ENCODE results near the gene KRTAP12-2. TPM values are rescaled to one million over a fixed set of nuclear protein-coding genes. Genes with fewer than 3 reads are reported as not detected.
"Not testable (repeated sequence)": the region's sequence is repeated elsewhere in the genome, so short reads cannot be mapped to it uniquely, and the experiment has no call there.

Gene KRTAP12-2
- total RNA-seq, 1 donor from 2014 or later = not detected

DNA sequence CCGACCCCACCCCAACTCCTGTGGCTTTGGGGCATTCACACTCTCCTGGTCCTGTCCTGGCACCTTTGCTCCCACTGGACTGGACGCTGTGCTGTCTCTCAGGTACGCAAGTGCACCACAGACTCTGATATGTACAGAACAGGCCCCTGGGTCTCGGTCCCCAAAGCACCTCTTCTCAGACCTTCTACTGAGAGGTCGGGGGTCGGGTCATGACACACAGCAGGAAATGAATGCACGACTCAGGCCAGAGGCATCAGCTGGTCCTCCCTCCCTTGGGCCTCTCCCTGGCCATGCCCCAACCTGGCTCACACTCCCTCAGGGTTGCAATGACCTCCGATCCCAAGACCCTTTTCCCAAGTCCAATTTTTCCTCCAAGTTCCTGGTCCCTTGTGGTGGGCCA, 28.5 kb upstream of the KRTAP12-2 start:
- H3K27me3 Mint-ChIP-seq (ENCODE audit: unreplicated experiment) = peaks cover 15% of the 10 kb centered on the region
- H3K9me3 Mint-ChIP-seq (ENCODE audit: unreplicated experiment) = peaks cover 15% of the 10 kb centered on the region
- H3K4me3 Mint-ChIP-seq (ENCODE audit: unreplicated experiment) = no peak overlapping the region
- TF ChIP-seq, protein P1, sequence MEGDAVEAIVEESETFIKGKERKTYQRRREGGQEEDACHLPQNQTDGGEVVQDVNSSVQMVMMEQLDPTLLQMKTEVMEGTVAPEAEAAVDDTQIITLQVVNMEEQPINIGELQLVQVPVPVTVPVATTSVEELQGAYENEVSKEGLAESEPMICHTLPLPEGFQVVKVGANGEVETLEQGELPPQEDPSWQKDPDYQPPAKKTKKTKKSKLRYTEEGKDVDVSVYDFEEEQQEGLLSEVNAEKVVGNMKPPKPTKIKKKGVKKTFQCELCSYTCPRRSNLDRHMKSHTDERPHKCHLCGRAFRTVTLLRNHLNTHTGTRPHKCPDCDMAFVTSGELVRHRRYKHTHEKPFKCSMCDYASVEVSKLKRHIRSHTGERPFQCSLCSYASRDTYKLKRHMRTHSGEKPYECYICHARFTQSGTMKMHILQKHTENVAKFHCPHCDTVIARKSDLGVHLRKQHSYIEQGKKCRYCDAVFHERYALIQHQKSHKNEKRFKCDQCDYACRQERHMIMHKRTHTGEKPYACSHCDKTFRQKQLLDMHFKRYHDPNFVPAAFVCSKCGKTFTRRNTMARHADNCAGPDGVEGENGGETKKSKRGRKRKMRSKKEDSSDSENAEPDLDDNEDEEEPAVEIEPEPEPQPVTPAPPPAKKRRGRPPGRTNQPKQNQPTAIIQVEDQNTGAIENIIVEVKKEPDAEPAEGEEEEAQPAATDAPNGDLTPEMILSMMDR (IDR thresholded peaks at IDR 0.05; ENCODE audit: partially characterized antibody, unreplicated experiment) = no peak
- H3K4me1 Mint-ChIP-seq (ENCODE audit: low read depth, unreplicated experiment) = peaks cover 20% of the 10 kb centered on the region
- no peak overlapping the region for H3K27ac Mint-ChIP-seq (ENCODE audit: unreplicated experiment)
- DNase-seq = no peak
- H3K36me3 Mint-ChIP-seq (ENCODE audit: unreplicated experiment) = peaks cover 25% of the 10 kb centered on the region

DNA sequence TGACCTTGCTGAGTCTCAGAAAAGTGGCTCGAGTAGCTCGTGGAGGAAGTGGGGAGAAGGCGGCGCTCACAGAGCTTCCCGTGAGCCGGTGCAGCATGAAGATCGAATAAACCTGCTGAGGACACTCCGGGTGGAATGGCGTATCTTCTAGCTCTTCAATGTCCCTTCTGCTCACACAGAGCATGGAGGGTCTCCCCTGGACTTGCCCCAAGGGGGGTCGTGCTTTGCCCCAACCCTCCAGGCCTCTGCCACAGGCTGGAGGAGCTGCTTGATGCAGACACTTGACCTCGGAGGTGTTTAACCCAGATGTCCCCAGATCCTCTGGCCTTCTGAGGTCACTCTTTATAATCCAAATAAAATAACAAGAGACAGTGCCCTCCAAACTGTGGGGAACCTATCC, 28.0 kb upstream of the KRTAP12-2 start:
- DNase-seq = no peak
- TF ChIP-seq, protein P1 (IDR thresholded peaks at IDR 0.05; ENCODE audit: partially characterized antibody, unreplicated experiment) = no peak
- Mint-ChIP-seq H3K36me3 (ENCODE audit: unreplicated experiment) (peaks cover 25% of the 10 kb centered on the region), H3K9me3 (ENCODE audit: unreplicated experiment) (peaks cover 15% of the 10 kb centered on the region), H3K27ac (ENCODE audit: unreplicated experiment) (no peak overlapping the region), H3K27me3 (ENCODE audit: unreplicated experiment) (peaks cover 15% of the 10 kb centered on the region), H3K4me1 (ENCODE audit: low read depth, unreplicated experiment) (peaks cover 20% of the 10 kb centered on the region), H3K4me3 (ENCODE audit: unreplicated experiment) (no peak overlapping the region)

DNA sequence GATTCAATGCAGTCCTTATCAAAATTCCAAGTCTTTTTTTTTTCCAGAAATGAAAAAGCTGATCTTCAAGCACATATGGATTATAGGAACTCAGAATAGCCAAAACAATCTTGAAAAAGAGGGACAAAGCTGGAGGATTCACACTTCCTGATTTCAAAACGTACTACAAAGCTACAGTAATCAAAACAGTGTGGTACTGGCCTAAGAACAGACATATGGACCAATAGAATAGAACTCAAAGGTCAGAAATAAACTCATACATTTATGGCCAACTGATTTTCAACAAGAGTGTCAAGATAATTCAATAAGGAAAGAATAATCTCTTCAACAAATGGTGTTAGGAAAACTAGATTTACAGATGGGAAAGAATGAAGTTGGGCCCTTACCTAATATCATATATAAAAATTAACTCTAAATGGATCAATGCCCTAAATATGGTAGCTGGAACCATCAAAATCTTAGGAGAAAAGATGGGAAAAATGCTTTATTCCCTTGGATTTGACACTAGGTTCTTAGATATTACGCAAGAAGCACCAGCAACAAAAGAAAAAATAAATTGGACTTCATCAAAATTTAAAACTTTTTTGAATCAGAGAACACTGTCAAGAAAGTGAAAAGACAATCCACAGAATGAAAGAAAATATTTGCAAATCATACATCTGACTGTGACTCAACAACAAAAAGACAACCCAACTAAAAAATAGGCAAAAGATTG, 26.2 kb upstream of the KRTAP12-2 start:
- Mint-ChIP-seq H3K27ac (ENCODE audit: unreplicated experiment) (no peak overlapping the region), H3K4me1 (ENCODE audit: low read depth, unreplicated experiment) (peaks cover 19% of the 10 kb centered on the region), H3K36me3 (ENCODE audit: unreplicated experiment) (peaks cover 25% of the 10 kb centered on the region), H3K9me3 (ENCODE audit: unreplicated experiment) (peaks cover 12% of the 10 kb centered on the region), H3K4me3 (ENCODE audit: unreplicated experiment) (no peak overlapping the region), H3K27me3 (ENCODE audit: unreplicated experiment) (peaks cover 9% of the 10 kb centered on the region)
- TF ChIP-seq, protein P1 (IDR thresholded peaks at IDR 0.05; ENCODE audit: partially characterized antibody, unreplicated experiment) = no peak
- no peak for DNase-seq

- Mint-ChIP-seq H3K27me3 (ENCODE audit: unreplicated experiment) (peaks cover 5% of the 10 kb centered on the region), H3K36me3 (ENCODE audit: unreplicated experiment) (peaks cover 25% of the 10 kb centered on the region), H3K4me3 (ENCODE audit: unreplicated experiment) (no peak overlapping the region), H3K4me1 (ENCODE audit: low read depth, unreplicated experiment) (peaks cover 21% of the 10 kb centered on the region), H3K9me3 (ENCODE audit: unreplicated experiment) (peaks cover 10% of the 10 kb centered on the region), H3K27ac (ENCODE audit: unreplicated experiment) (no peak overlapping the region)
- TF ChIP-seq, protein P1 (IDR thresholded peaks at IDR 0.05; ENCODE audit: partially characterized antibody, unreplicated experiment) = no peak
- no peak for DNase-seq
Measured at GRCh38 chr21:44691686-44692085, 25.0 kb upstream of the KRTAP12-2 start.

DNA sequence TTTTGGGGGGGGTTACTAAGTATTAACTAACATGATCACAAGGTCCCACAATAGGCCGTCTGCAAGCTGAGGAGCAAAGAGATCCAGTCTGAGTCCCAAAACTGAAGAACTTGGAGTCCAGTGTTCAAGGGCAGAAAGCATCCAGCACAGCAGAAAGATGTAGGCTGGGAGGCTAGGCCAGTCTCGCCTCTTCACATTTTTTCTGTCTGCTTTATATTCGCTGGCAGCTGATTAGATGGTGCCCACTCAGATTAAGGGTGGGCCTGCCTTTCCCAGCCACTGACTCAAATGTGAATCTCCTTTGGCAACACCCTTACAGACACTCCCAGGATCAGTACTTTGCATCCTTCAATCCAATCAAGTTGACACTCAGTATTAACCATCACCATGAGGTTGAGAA, 23.0 kb upstream of the KRTAP12-2 start:
- H3K27me3 Mint-ChIP-seq (ENCODE audit: unreplicated experiment); DNase-seq; H3K27ac Mint-ChIP-seq (ENCODE audit: unreplicated experiment); H3K4me3 Mint-ChIP-seq (ENCODE audit: unreplicated experiment); H3K9me3 Mint-ChIP-seq (ENCODE audit: unreplicated experiment): not testable (repeated sequence)
- peaks cover 15% of the 10 kb centered on the region for H3K4me1 Mint-ChIP-seq (ENCODE audit: low read depth, unreplicated experiment)
- peaks cover 25% of the 10 kb centered on the region for H3K36me3 Mint-ChIP-seq (ENCODE audit: unreplicated experiment)
